ENCODE results near the gene LRRC8C.

Gene LRRC8C

DNA sequence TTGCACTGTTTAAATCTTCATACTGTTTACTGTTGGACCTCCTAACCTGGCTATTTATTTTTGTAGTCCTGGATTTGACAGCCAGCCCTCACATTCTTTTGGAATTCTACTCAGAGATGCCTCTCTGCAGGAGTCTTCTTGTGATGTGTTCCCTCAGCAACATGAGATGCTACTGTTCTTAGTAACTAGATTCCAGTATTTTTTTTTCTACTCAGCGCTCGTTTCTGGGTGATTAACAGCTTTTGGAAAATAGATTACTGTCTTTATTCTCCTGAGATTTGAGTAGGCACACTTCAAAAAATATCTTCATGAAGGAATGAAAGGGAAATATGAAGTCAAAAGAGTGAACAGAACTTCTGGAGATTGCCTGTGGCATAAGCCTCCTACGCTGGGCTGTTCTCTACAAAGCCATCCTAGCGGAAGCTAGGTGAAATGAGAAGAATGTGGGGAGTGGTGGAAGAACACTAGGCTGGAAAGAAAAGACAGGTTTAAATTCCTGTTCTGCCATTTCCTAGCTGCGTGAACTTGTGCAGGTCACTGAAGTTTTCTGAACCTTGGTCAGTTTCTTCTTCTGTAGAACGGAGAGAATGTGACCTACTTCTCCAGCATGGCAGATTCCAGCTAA lies 75.9 kb downstream of the LRRC8C start:
- peaks cover 21% of the 10 kb centered on the region for H3K4me1 ChIP-seq (ENCODE audit: control insufficient read depth, insufficient read depth, low read length)
- no peak overlapping the region for H3K4me3 ChIP-seq (ENCODE audit: low read depth, low read length)
- no peaks in the 10 kb centered on the region for H3K9me3 ChIP-seq (ENCODE audit: control insufficient read depth, insufficient read depth, low read length)
- H3K27ac ChIP-seq (ENCODE audit: low read depth, low read length): peak overlapping the region; percentile 26
- H3K9ac ChIP-seq (ENCODE audit: low read depth, low read length): no peak overlapping the region
- H3K27me3 ChIP-seq (ENCODE audit: control insufficient read depth, insufficient read depth, low read length): no peaks in the 10 kb centered on the region
- no peaks in the 10 kb centered on the region for H3K36me3 ChIP-seq (ENCODE audit: control insufficient read depth, insufficient read depth, low read length)

GRCh38 chr1:89710498-89711139 lies 77.7 kb downstream of the LRRC8C start:
- Histone ChIP-seq H3K9me3 (ENCODE audit: control insufficient read depth, insufficient read depth, low read length) (no peaks in the 10 kb centered on the region), H3K27me3 (ENCODE audit: control insufficient read depth, insufficient read depth, low read length) (no peaks in the 10 kb centered on the region), H3K4me3 (ENCODE audit: low read depth, low read length) (no peak overlapping the region), H3K4me1 (ENCODE audit: control insufficient read depth, insufficient read depth, low read length) (peaks cover 21% of the 10 kb centered on the region), H3K36me3 (ENCODE audit: control insufficient read depth, insufficient read depth, low read length) (no peaks in the 10 kb centered on the region), H3K9ac (ENCODE audit: low read depth, low read length) (no peak overlapping the region), H3K27ac (ENCODE audit: low read depth, low read length) (no peak overlapping the region)

- Histone ChIP-seq H3K36me3 (ENCODE audit: control insufficient read depth, insufficient read depth, low read length) (no peaks in the 10 kb centered on the region), H3K9ac (ENCODE audit: low read depth, low read length) (no peak overlapping the region), H3K9me3 (ENCODE audit: control insufficient read depth, insufficient read depth, low read length) (no peaks in the 10 kb centered on the region), H3K4me3 (ENCODE audit: low read depth, low read length) (no peak overlapping the region), H3K27me3 (ENCODE audit: control insufficient read depth, insufficient read depth, low read length) (no peaks in the 10 kb centered on the region), H3K4me1 (ENCODE audit: control insufficient read depth, insufficient read depth, low read length) (peaks cover 17% of the 10 kb centered on the region; the same call in 1 of the 2 replicates), H3K27ac (ENCODE audit: low read depth, low read length) (no peak overlapping the region)
These were observed 78.3 kb downstream of the LRRC8C start for GRCh38 chr1:89711140-89711778.

GRCh38 chr1:89712420-89712819 lies 79.5 kb downstream of the LRRC8C start:
- H3K27ac ChIP-seq (ENCODE audit: low read depth, low read length): no peak overlapping the region
- H3K27me3 ChIP-seq (ENCODE audit: control insufficient read depth, insufficient read depth, low read length): no peaks in the 10 kb centered on the region
- H3K9me3 ChIP-seq (ENCODE audit: control insufficient read depth, insufficient read depth, low read length): no peaks in the 10 kb centered on the region
- no peak overlapping the region for H3K9ac ChIP-seq (ENCODE audit: low read depth, low read length)
- H3K36me3 ChIP-seq (ENCODE audit: control insufficient read depth, insufficient read depth, low read length): no peaks in the 10 kb centered on the region
- H3K4me3 ChIP-seq (ENCODE audit: low read depth, low read length): no peak overlapping the region
- H3K4me1 ChIP-seq (ENCODE audit: control insufficient read depth, insufficient read depth, low read length): peaks cover 11% of the 10 kb centered on the region; the same call in 1 of the 2 replicates

GRCh38 chr1:89715677-89716076 lies 82.8 kb downstream of the LRRC8C start:
- H3K27me3 ChIP-seq (ENCODE audit: control insufficient read depth, insufficient read depth, low read length): no peaks in the 10 kb centered on the region
- H3K9ac ChIP-seq (ENCODE audit: low read depth, low read length): no peak overlapping the region
- no peaks in the 10 kb centered on the region for H3K36me3 ChIP-seq (ENCODE audit: control insufficient read depth, insufficient read depth, low read length)
- no peak overlapping the region for H3K27ac ChIP-seq (ENCODE audit: low read depth, low read length)
- no peaks in the 10 kb centered on the region for H3K4me1 ChIP-seq (ENCODE audit: control insufficient read depth, insufficient read depth, low read length)
- no peak overlapping the region for H3K4me3 ChIP-seq (ENCODE audit: low read depth, low read length)
- no peaks in the 10 kb centered on the region for H3K9me3 ChIP-seq (ENCODE audit: control insufficient read depth, insufficient read depth, low read length)

DNA sequence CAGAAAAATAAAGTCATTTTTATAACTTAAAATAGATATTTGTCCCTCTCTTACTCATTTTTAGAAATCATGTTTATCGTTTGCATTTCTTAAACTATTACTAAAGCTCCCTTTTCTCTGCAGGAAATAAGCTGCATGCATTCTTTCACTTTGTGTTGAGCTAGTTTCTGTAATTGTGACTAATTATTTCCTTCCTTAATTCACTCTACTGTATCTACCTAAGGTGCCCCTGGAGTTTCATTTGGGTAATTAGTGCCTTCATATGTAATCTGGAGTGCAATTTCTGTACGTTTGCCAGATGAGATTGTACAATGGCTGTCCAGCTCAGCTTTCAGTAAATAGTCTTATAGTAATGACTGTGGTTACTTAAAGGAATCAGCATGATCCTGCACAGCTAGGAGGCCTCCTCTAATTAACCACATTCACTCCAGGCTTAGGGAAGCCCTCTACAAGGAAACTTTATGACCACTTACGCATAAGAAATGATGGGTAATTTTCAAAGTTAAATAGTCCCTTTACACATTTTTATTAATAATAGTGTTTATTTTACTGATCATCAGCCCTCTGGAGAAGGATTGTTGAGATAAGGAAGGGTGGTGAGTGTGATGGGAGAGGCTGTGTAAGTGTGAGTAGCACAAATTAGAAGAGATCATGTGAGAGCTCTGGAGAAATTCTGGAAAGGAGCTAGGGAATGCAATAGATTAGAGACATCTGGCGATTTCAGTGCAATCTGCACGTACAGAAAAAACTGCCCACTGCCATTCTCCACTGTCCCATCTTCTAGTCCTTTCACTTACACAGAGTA lies 86.8 kb downstream of the LRRC8C start:
- H3K36me3 ChIP-seq (ENCODE audit: control insufficient read depth, insufficient read depth, low read length): no peaks in the 10 kb centered on the region
- H3K4me1 ChIP-seq (ENCODE audit: control insufficient read depth, insufficient read depth, low read length): no peaks in the 10 kb centered on the region
- no peak overlapping the region for H3K9ac ChIP-seq (ENCODE audit: low read depth, low read length)
- no peak overlapping the region for H3K27ac ChIP-seq (ENCODE audit: low read depth, low read length)
- no peak overlapping the region for H3K4me3 ChIP-seq (ENCODE audit: low read depth, low read length)
- no peaks in the 10 kb centered on the region for H3K9me3 ChIP-seq (ENCODE audit: control insufficient read depth, insufficient read depth, low read length)
- H3K27me3 ChIP-seq (ENCODE audit: control insufficient read depth, insufficient read depth, low read length): no peaks in the 10 kb centered on the region

GRCh38 chr1:89720839-89721238 lies 87.9 kb downstream of the LRRC8C start:
- Histone ChIP-seq H3K36me3 (ENCODE audit: control insufficient read depth, insufficient read depth, low read length) (no peaks in the 10 kb centered on the region), H3K9me3 (ENCODE audit: control insufficient read depth, insufficient read depth, low read length) (no peaks in the 10 kb centered on the region), H3K4me3 (ENCODE audit: low read depth, low read length) (no peak overlapping the region), H3K9ac (ENCODE audit: low read depth, low read length) (no peak overlapping the region), H3K27me3 (ENCODE audit: control insufficient read depth, insufficient read depth, low read length) (no peaks in the 10 kb centered on the region), H3K27ac (ENCODE audit: low read depth, low read length) (no peak overlapping the region), H3K4me1 (ENCODE audit: control insufficient read depth, insufficient read depth, low read length) (no peaks in the 10 kb centered on the region)

GRCh38 chr1:89721351-89721750 lies 88.4 kb downstream of the LRRC8C start:
- Histone ChIP-seq H3K9me3 (ENCODE audit: control insufficient read depth, insufficient read depth, low read length) (no peaks in the 10 kb centered on the region), H3K4me3 (ENCODE audit: low read depth, low read length) (no peak overlapping the region), H3K36me3 (ENCODE audit: control insufficient read depth, insufficient read depth, low read length) (no peaks in the 10 kb centered on the region), H3K4me1 (ENCODE audit: control insufficient read depth, insufficient read depth, low read length) (no peaks in the 10 kb centered on the region), H3K9ac (ENCODE audit: low read depth, low read length) (no peak overlapping the region), H3K27ac (ENCODE audit: low read depth, low read length) (no peak overlapping the region), H3K27me3 (ENCODE audit: control insufficient read depth, insufficient read depth, low read length) (no peaks in the 10 kb centered on the region)

DNA sequence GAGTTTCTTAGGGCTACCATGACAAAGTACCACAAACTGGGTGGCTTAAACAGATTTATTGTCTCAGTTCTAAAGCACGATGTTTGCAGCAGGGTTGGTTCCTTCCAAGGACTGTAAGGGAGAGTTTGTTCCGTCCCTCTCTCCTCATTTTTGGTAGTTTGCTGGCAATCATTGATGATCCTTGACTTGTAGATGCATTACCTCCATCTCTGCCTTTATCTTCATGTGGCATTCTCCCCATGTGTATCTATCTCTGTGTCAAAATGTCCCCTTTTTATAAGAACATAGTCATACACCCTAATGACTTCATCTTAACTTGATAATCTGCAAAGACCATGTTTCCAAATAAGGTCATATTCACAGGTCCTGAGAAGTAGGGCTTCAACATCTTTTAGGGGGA lies 90.2 kb downstream of the LRRC8C start:
- no peaks in the 10 kb centered on the region for H3K4me1 ChIP-seq (ENCODE audit: control insufficient read depth, insufficient read depth, low read length)
- H3K36me3 ChIP-seq (ENCODE audit: control insufficient read depth, insufficient read depth, low read length): no peaks in the 10 kb centered on the region
- no peak overlapping the region for H3K9ac ChIP-seq (ENCODE audit: low read depth, low read length)
- H3K9me3 ChIP-seq (ENCODE audit: control insufficient read depth, insufficient read depth, low read length): no peaks in the 10 kb centered on the region
- H3K27ac ChIP-seq (ENCODE audit: low read depth, low read length): no peak overlapping the region
- H3K27me3 ChIP-seq (ENCODE audit: control insufficient read depth, insufficient read depth, low read length): no peaks in the 10 kb centered on the region
- no peak overlapping the region for H3K4me3 ChIP-seq (ENCODE audit: low read depth, low read length)

- no peaks in the 10 kb centered on the region for H3K36me3 ChIP-seq (ENCODE audit: control insufficient read depth, insufficient read depth, low read length)
- no peaks in the 10 kb centered on the region for H3K4me1 ChIP-seq (ENCODE audit: control insufficient read depth, insufficient read depth, low read length)
- H3K9me3 ChIP-seq (ENCODE audit: control insufficient read depth, insufficient read depth, low read length): no peaks in the 10 kb centered on the region
- H3K4me3 ChIP-seq (ENCODE audit: low read depth, low read length): no peak overlapping the region
- H3K27ac ChIP-seq (ENCODE audit: low read depth, low read length): no peak overlapping the region
- H3K27me3 ChIP-seq (ENCODE audit: control insufficient read depth, insufficient read depth, low read length): no peaks in the 10 kb centered on the region
- no peak overlapping the region for H3K9ac ChIP-seq (ENCODE audit: low read depth, low read length)
These were observed 90.9 kb downstream of the LRRC8C start for GRCh38 chr1:89723863-89724262.

Measured in HUES48 (cell line).